HepG2 (cell line): ENCODE results near the gene KDM2B. TPM values are rescaled to one million over a fixed set of nuclear protein-coding genes. Genes with fewer than 3 reads are reported as not detected.

Source experiments
- FOXO4 ChIP-seq: sonication (generic); formaldehyde crosslinking; conservative IDR thresholded peaks from 2 replicates; pipeline ENCODE4 v1.8.1; 2023; ENCODE audit warnings: missing genetic modification reagents
- GATAD1 ChIP-seq: IDR thresholded peaks from 2 replicates; pipeline ENCODE4 v1.6.1; 2016; ENCODE audit warnings: missing genetic modification reagents, missing compliant biosample characterization
- HDAC2 ChIP-seq: sonication (generic); formaldehyde crosslinking; IDR thresholded peaks from 2 replicates; pipeline ENCODE4 v1.4.0; 2020; ENCODE audit warnings: missing genetic modification reagents
- HINFP ChIP-seq: sonication (generic); formaldehyde crosslinking; IDR thresholded peaks from 2 replicates; pipeline ENCODE4 v1.4.0; 2020; ENCODE audit warnings: low read depth, mild to moderate bottlenecking, missing genetic modification reagents
- SAFB2 ChIP-seq: sonication (generic); formaldehyde crosslinking; IDR thresholded peaks from 2 replicates; pipeline ENCODE4 v1.5.1; 2020; ENCODE audit warnings: missing genetic modification reagents, low read depth, mild to moderate bottlenecking, borderline replicate concordance
- TAF1 ChIP-seq: sonication (generic); formaldehyde crosslinking; IDR thresholded peaks from 2 replicates; pipeline ENCODE4 v1.4.0; 2020; ENCODE audit warnings: missing genetic modification reagents
- ZBTB2 ChIP-seq: sonication (generic); formaldehyde crosslinking; IDR thresholded peaks from 2 replicates; pipeline ENCODE4 v1.8.0; 2022; ENCODE audit warnings: low read depth, missing genetic modification reagents
- ZFP62 ChIP-seq: sonication (generic); formaldehyde crosslinking; IDR thresholded peaks from 2 replicates; pipeline ENCODE4 v1.4.0; 2020; ENCODE audit warnings: missing genetic modification reagents
- ZNF674 ChIP-seq: sonication (generic); formaldehyde crosslinking; IDR thresholded peaks from 2 replicates; pipeline ENCODE4 v1.5.0; 2020; ENCODE audit warnings: low read depth, mild to moderate bottlenecking, missing genetic modification reagents
- ZNF687 ChIP-seq: sonication (generic); formaldehyde crosslinking; IDR thresholded peaks from 2 replicates; pipeline ENCODE4 v1.5.1; 2020; ENCODE audit warnings: mild to moderate bottlenecking, missing genetic modification reagents, moderate library complexity
- ZNF773 ChIP-seq: sonication (generic); formaldehyde crosslinking; IDR thresholded peaks from 2 replicates; pipeline ENCODE4 v1.4.0; 2020; ENCODE audit warnings: missing genetic modification reagents, borderline replicate concordance
- ZNF879 ChIP-seq: sonication (generic); formaldehyde crosslinking; IDR thresholded peaks from 2 replicates; pipeline ENCODE4 v1.8.1; 2023; ENCODE audit warnings: missing genetic modification reagents
- polyA plus RNA-seq, 8 experiments: library from polyadenylated mRNA; depleted of rRNA in 3 of 8; stranded (reverse) in 7 of 8; unstranded in 1 of 8; fragments of >200 nt; fragmentation: Illumina TruSeq in 4 of 8; extraction: Trizol in 4 of 8; gene quantifications; 2 replicates each; pipeline versions ENCODE4 v1.2.1 to v1.2.3, GENCODE V29; 2011 to 2016; ENCODE audit warnings: low read depth in 4 of 8, missing spikeins in 1 of 8, mixed read lengths in 1 of 8; ENCODE audit not compliant: insufficient read depth in 1 of 8
- total RNA-seq, 5 experiments: library from RNA; depleted of rRNA; stranded (reverse); fragments of >200 nt; fragmentation: Illumina TruSeq; extraction: Trizol; gene quantifications; 2 replicates each; pipeline ENCODE4 v1.2.3, GENCODE V29; 2016; ENCODE audit warnings: low read depth in 1 of 5
- TF ChIP-seq, protein P1 (sequence below), 2 experiments: sonication (generic) in 1 of 2; formaldehyde crosslinking in 1 of 2; IDR thresholded peaks; 2 replicates each; pipeline versions ENCODE4 v1.4.0 to v1.6.1; 2018 to 2020; ENCODE audit warnings: missing genetic modification reagents in 2 of 2, borderline replicate concordance in 1 of 2, low read depth in 1 of 2, mild to moderate bottlenecking in 1 of 2, missing biosample characterization in 1 of 2
- TF ChIP-seq, protein P2 (sequence below): sonication (generic); formaldehyde crosslinking; IDR thresholded peaks from 2 replicates; pipeline ENCODE4 v1.4.0; 2020; ENCODE audit warnings: mild to moderate bottlenecking, missing genetic modification reagents

KDM2B gene
- total and polyA plus RNA-seq, 2 of the 13 experiments (the other 11 are each of a cell fraction or from before 2014, with no cell fraction given): 17.5 to 26.1 TPM

DNA sequence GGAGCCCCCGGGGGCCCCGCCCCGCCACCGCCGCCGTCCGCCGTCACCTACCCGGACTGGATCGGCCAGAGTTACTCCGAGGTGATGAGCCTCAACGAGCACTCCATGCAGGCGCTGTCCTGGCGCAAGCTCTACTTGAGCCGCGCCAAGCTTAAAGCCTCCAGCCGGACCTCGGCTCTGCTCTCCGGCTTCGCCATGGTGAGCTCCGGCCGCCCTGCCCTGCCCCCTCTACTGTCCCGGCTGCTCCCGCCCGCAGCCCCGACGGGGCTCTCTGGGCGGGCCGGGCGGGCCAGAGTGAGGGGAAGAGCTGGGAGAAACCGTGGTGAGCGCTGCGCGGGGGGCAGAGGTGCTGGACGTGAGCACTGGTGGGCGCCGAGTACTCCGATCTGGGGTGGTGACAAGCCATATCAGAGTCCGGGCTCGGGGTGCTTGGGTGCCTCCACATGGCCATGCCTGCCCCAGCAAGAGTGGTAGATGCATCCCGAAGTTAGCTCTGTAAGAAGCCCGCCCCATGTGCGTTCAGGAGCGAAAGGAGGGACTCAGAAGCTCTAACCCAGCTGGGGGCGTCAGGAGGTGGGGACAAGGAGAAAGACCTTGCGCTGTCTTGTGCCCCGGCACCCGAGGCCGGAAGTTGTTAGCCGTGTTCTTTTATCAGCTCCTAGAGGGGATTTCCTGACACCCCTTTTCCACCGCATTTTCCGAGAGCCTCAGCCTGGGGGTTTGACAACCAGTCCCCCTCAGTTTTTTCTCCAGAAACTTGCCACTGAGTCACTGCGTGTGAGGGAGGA, 46.2 kb upstream of the KDM2B start (continued):
- TF ChIP-seq FOXO4: 0 out of 2 replicates have a peak, but pooled peaks have one; percentile 83
- no peak for TF ChIP-seq HINFP (CRISPR knock-in tag)
- no peak for TF ChIP-seq ZBTB2 (CRISPR knock-in tag)
- TF ChIP-seq ZFP62: no peak
- TF ChIP-seq GATAD1 (CRISPR knock-in tag): 0 out of 2 replicates have a peak, but pooled peaks have one; percentile 2
- TF ChIP-seq TAF1 (CRISPR knock-in tag): peak; percentile 10; the same call in 1 of the 2 replicates
- TF ChIP-seq ZNF879: no peak
- TF ChIP-seq HDAC2 (CRISPR knock-in tag): peak; percentile 30; the same call in 1 of the 2 replicates
- TF ChIP-seq, protein P1, sequence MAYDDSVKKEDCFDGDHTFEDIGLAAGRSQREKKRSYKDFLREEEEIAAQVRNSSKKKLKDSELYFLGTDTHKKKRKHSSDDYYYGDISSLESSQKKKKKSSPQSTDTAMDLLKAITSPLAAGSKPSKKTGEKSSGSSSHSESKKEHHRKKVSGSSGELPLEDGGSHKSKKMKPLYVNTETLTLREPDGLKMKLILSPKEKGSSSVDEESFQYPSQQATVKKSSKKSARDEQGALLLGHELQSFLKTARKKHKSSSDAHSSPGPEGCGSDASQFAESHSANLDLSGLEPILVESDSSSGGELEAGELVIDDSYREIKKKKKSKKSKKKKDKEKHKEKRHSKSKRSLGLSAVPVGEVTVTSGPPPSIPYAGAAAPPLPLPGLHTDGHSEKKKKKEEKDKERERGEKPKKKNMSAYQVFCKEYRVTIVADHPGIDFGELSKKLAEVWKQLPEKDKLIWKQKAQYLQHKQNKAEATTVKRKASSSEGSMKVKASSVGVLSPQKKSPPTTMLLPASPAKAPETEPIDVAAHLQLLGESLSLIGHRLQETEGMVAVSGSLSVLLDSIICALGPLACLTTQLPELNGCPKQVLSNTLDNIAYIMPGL (CRISPR knock-in tag; IDR thresholded peaks at IDR 0.05; ENCODE audit: borderline replicate concordance in 1 of 2, low read depth in 1 of 2): peak in 1 of 2 experiments; percentile 20; a peak in 1 of 4 replicates
- TF ChIP-seq ZNF687 (CRISPR knock-in tag): peak; percentile 56; the same call in 1 of the 2 replicates
- TF ChIP-seq ZNF773 (CRISPR knock-in tag): peak; percentile 49; the same call in 1 of the 2 replicates
- no peak for TF ChIP-seq ZNF674 (CRISPR knock-in tag)
- no peak for TF ChIP-seq SAFB2 (CRISPR knock-in tag)
- TF ChIP-seq, protein P2, sequence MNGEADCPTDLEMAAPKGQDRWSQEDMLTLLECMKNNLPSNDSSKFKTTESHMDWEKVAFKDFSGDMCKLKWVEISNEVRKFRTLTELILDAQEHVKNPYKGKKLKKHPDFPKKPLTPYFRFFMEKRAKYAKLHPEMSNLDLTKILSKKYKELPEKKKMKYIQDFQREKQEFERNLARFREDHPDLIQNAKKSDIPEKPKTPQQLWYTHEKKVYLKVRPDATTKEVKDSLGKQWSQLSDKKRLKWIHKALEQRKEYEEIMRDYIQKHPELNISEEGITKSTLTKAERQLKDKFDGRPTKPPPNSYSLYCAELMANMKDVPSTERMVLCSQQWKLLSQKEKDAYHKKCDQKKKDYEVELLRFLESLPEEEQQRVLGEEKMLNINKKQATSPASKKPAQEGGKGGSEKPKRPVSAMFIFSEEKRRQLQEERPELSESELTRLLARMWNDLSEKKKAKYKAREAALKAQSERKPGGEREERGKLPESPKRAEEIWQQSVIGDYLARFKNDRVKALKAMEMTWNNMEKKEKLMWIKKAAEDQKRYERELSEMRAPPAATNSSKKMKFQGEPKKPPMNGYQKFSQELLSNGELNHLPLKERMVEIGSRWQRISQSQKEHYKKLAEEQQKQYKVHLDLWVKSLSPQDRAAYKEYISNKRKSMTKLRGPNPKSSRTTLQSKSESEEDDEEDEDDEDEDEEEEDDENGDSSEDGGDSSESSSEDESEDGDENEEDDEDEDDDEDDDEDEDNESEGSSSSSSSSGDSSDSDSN (CRISPR knock-in tag): peak; percentile 83
